HG02884 (cell line): Measurements from ENCODE around the gene ZBTB7A.

Source experiments
- ATAC-seq: cut with Tn5 transposase; IDR thresholded peaks from one replicate; pipeline ENCODE4 v1.9.1; 2021; ENCODE audit warnings: mild to moderate bottlenecking, moderate library complexity; ENCODE audit not compliant: unreplicated experiment

ZBTB7A gene

GRCh38 chr19:4038661-4039423 lies 27.9 kb downstream of the ZBTB7A start:
- ATAC-seq, result no peak

- no peak for ATAC-seq
Measured at GRCh38 chr19:4038057-4038456, 28.6 kb downstream of the ZBTB7A start.

GRCh38 chr19:4037301-4037949 lies 29.3 kb downstream of the ZBTB7A start:
- no peak for ATAC-seq

GRCh38 chr19:4036576-4037300 lies 30.0 kb downstream of the ZBTB7A start:
- no peak for ATAC-seq

GRCh38 chr19:4035582-4035981 lies 31.1 kb downstream of the ZBTB7A start:
- no peak for ATAC-seq

GRCh38 chr19:4035018-4035566 lies 31.6 kb downstream of the ZBTB7A start:
- ATAC-seq, result no peak

- ATAC-seq, result no peak
Measured at GRCh38 chr19:4034048-4035017, 32.4 kb downstream of the ZBTB7A start.

GRCh38 chr19:4033028-4033956 lies 33.4 kb downstream of the ZBTB7A start:
- ATAC-seq, result no peak

- no peak for ATAC-seq
Measured at GRCh38 chr19:4032436-4032835, 34.3 kb downstream of the ZBTB7A start.

- no peak for ATAC-seq
Measured at GRCh38 chr19:4031420-4031819, 35.3 kb downstream of the ZBTB7A start.

GRCh38 chr19:4030981-4031380 lies 35.7 kb downstream of the ZBTB7A start:
- ATAC-seq, result no peak

GRCh38 chr19:4030552-4030951 lies 36.1 kb downstream of the ZBTB7A start:
- ATAC-seq, result no peak

- ATAC-seq, result no peak
Measured at GRCh38 chr19:4029247-4029614, 37.5 kb downstream of the ZBTB7A start.

- ATAC-seq, result no peak
Measured at GRCh38 chr19:4028334-4029246, 38.1 kb downstream of the ZBTB7A start.

- ATAC-seq, result no peak
Measured at GRCh38 chr19:4027146-4027545, 39.6 kb downstream of the ZBTB7A start.

GRCh38 chr19:4025317-4025716 lies 41.4 kb downstream of the ZBTB7A start:
- ATAC-seq, result no peak

GRCh38 chr19:4023600-4024398 lies 42.9 kb downstream of the ZBTB7A start:
- no peak for ATAC-seq

GRCh38 chr19:4019578-4019977 lies 47.1 kb downstream of the ZBTB7A start:
- ATAC-seq, result no peak
